Transverse colon (tissue), 4 donors: ENCODE measurements around the gene SPTLC3.
A peak's percentile ranks its signal among the peaks of the same experiment; 100 is the strongest.

ENCODE experiments used
- POLR2A ChIP-seq: fragments of 450-650 bp; IDR thresholded peaks from one replicate; pipeline ENCODE4 v1.6.1; 2016; ENCODE audit warnings: antibody characterized with exemption, mild to moderate bottlenecking, moderate library complexity
- POLR2AphosphoS5 ChIP-seq, 3 donors: sonication (generic); formaldehyde crosslinking; IDR thresholded peaks; one replicate each; pipeline ENCODE4 v1.6.1; 2016; ENCODE audit warnings: antibody characterized with exemption in 3 of 3
- TF ChIP-seq, protein P1 (sequence below), 5 experiments: fragments of 200-600 bp in 3 of 5; fragments of 450-650 bp in 2 of 5; sonication (generic) in 3 of 5; IDR thresholded peaks; 1 replicate in 2 of 5; 2 replicates in 3 of 5; pipeline ENCODE4 v1.5.1; 2016 to 2017; ENCODE audit warnings: antibody characterized with exemption in 5 of 5, inconsistent platforms in 3 of 5, mild to moderate bottlenecking in 2 of 5, moderate library complexity in 1 of 5

- TF ChIP-seq POLR2A = no peak
- TF ChIP-seq POLR2AphosphoS5 (IDR thresholded peaks at IDR 0.05) = peak in 1 of 3 donors; percentile 41
- TF ChIP-seq, protein P1, sequence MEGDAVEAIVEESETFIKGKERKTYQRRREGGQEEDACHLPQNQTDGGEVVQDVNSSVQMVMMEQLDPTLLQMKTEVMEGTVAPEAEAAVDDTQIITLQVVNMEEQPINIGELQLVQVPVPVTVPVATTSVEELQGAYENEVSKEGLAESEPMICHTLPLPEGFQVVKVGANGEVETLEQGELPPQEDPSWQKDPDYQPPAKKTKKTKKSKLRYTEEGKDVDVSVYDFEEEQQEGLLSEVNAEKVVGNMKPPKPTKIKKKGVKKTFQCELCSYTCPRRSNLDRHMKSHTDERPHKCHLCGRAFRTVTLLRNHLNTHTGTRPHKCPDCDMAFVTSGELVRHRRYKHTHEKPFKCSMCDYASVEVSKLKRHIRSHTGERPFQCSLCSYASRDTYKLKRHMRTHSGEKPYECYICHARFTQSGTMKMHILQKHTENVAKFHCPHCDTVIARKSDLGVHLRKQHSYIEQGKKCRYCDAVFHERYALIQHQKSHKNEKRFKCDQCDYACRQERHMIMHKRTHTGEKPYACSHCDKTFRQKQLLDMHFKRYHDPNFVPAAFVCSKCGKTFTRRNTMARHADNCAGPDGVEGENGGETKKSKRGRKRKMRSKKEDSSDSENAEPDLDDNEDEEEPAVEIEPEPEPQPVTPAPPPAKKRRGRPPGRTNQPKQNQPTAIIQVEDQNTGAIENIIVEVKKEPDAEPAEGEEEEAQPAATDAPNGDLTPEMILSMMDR (IDR thresholded peaks at IDR 0.05) = no peak
These were observed 59.6 kb downstream of the SPTLC3 start for GRCh38 chr20:13068336-13068735.
